Large intestine (tissue), 3 donors: Measurements from ENCODE around the gene CSGALNACT2. TPM values are rescaled to one million over a fixed set of nuclear protein-coding genes. Genes with fewer than 3 reads are reported as not detected.

Experiments
- DNase-seq, 2 donors: peaks; one replicate each; pipeline versions ENCODE4 v3.0.0 to v3.0.0-alpha.2; 2013
- H3K27ac ChIP-seq: one replicate; pipeline ENCODE4 v1.5.1; 2013; ENCODE audit warnings: low read length
- H3K27me3 ChIP-seq: 2 replicates; pipeline ENCODE4 v1.6.1; 2013; ENCODE audit warnings: low read length; ENCODE audit not compliant: control insufficient read depth, insufficient read depth
- H3K36me3 ChIP-seq: 2 replicates; pipeline ENCODE4 v1.6.1; 2013; ENCODE audit warnings: low read length; ENCODE audit not compliant: control insufficient read depth, insufficient read depth
- H3K4me1 ChIP-seq: one replicate; pipeline ENCODE4 v1.6.1; 2013; ENCODE audit warnings: low read length; ENCODE audit not compliant: control insufficient read depth, insufficient read depth
- H3K4me3 ChIP-seq: one replicate; pipeline ENCODE4 v1.5.1; 2013; ENCODE audit warnings: low read length
- H3K9me3 ChIP-seq: one replicate; pipeline ENCODE4 v1.6.1; 2013; ENCODE audit warnings: mild to moderate bottlenecking, low read depth, low read length, moderate library complexity; ENCODE audit not compliant: control insufficient read depth
- WGBS: methylation state at CpG from one replicate; pipeline ENCODE4 v1.1.5; 2013; ENCODE audit warnings: low lambda C conversion rate; ENCODE audit not compliant: insufficient coverage; 5-methylcytosine and 5-hydroxymethylcytosine counted together
- polyA plus RNA-seq: library from polyadenylated mRNA; unstranded; fragments of 120-200 nt; gene quantifications from one replicate; pipeline ENCODE4 v1.2.1, GENCODE V29; 2013

CSGALNACT2 gene
- polyA plus RNA-seq, 1 donor = 18.2 TPM

- Histone ChIP-seq H3K9me3 (no peaks in the 10 kb centered on the region), H3K27ac (no peak overlapping the region), H3K4me1 (peaks cover 7% of the 10 kb centered on the region), H3K27me3 (peaks cover 2% of the 10 kb centered on the region), H3K4me3 (no peak overlapping the region), H3K36me3 (no peaks in the 10 kb centered on the region)
- no peak for DNase-seq
- WGBS = 100% methylated on average over 1 of the region's 3 CpGs
These were observed 5.1 kb upstream of the CSGALNACT2 start for GRCh38 chr10:43132867-43133787.

DNA sequence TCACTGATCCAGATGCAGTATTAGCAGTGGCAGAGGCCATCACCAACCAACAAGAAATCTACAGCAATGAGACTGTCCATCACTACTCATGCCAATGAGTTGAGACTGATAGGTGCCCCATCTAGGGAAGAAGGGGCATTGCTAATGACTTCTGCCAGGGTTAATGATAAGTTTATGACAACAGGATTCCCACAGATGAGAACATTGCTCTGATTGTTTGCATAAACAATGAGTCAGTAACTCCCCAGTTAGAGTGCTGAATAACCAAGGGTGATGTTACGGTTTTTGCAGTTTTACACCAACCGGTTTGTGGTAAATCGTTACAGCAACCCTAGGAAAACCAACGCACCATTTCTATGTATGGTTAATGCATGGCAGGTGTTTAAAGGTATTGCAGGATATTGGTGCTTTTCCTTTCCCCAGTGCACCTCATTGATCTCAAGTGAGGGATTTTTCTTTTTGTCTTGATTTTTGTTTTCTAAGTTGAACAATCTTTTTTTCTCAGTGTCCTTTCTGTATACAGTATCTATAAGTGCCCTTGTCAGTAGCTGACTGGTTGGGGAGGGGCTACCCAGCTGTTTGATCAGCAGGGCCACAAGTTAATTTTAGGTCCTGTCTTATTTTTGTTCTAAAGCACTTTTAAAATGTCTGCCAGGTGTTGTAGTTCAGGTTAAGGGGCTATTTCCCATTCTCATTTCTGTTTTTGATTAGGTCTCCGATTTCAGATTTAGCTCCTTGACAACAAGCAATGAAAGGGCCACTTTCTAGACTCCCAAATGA, 3.9 kb upstream of the CSGALNACT2 start:
- Histone ChIP-seq H3K27me3 (peaks cover 1% of the 10 kb centered on the region), H3K27ac (no peak overlapping the region), H3K9me3 (no peaks in the 10 kb centered on the region), H3K4me3 (no peak overlapping the region), H3K36me3 (no peaks in the 10 kb centered on the region), H3K4me1 (peaks cover 7% of the 10 kb centered on the region)
- no peak for DNase-seq
- no CpG with 5 or more reads among the region's 5 CpGs for WGBS

DNA sequence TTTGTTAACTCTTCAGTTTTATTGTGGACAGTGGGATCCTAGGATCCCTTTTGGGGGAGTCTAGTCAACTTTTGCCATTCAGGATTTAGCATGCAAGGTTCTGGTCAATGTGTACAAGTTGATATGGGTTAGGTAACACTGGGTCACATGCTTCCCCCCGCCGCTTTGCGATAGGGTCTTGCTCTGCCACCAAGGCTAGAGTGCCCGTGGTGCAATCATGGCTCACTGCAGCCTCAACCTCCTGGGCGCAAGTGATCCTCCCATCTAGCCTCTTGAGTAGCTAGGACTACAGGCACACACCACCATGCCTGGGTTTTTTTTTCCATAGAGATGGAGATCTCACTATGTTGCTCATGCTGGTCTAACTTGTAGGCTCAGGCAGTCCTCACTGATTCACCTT, 3.2 kb upstream of the CSGALNACT2 start:
- Histone ChIP-seq H3K4me1 (peaks cover 7% of the 10 kb centered on the region), H3K4me3 (no peak overlapping the region), H3K9me3 (no peaks in the 10 kb centered on the region), H3K27me3 (no peaks in the 10 kb centered on the region), H3K27ac (no peak overlapping the region), H3K36me3 (no peaks in the 10 kb centered on the region)
- WGBS = no CpG with 5 or more reads among the region's 5 CpGs
- no peak for DNase-seq

DNA sequence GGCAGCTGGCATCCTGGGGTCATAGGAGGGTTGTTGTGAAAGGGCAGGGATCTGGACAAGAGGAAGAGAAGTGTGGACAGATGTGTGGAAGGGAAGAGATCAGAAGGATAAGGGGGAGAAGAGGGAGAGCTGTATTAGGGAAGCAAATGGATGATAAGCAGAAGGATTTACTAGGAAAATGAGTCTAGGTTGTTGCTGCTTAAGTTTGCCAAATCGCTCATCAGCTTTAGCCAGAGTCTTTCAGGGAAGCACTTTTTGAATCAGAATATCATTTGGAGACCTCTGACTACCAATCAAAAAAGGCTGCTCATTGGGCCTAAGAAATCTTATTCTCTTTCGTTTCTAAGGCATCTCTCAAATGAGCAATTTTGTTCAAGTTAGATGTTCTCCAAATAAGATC, 2.6 kb upstream of the CSGALNACT2 start:
- DNase-seq = no peak
- Histone ChIP-seq H3K27me3 (no peaks in the 10 kb centered on the region), H3K9me3 (no peaks in the 10 kb centered on the region), H3K4me3 (no peak overlapping the region), H3K4me1 (peaks cover 7% of the 10 kb centered on the region), H3K36me3 (no peaks in the 10 kb centered on the region), H3K27ac (no peak overlapping the region)
- WGBS = 100% methylated on average over 1 of the region's 2 CpGs

DNA sequence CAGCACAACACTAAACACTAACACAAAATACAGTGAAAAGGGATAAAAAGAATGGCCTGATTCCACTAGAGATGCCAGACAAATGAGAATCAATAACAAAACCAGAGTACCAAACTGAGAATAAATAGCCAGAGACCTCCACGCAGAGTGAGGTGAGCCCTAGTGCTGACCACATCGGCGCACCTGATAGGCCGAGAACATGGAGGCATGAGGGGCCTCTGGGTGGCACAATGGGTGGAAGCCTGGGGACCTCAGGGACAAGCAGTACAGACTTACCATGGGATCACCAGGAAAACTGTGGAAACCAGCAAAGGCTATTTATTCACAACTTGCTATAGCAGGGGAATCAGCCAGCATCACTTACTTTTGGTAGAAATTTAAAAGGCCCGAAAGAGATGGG, 1.8 kb upstream of the CSGALNACT2 start:
- Histone ChIP-seq H3K4me3 (no peak overlapping the region), H3K36me3 (no peaks in the 10 kb centered on the region), H3K4me1 (peaks cover 7% of the 10 kb centered on the region), H3K9me3 (no peaks in the 10 kb centered on the region), H3K27me3 (no peaks in the 10 kb centered on the region), H3K27ac (no peak overlapping the region)
- WGBS = no CpG with 5 or more reads among the region's 5 CpGs
- no peak for DNase-seq

GRCh38 chr10:43136995-43137716, 1.1 kb upstream of the CSGALNACT2 start:
- 0% methylated on average over 2 of the region's 27 CpGs for WGBS

GRCh38 chr10:43137717-43138020, 576 bp upstream of the CSGALNACT2 start:
- peak; percentile 45 to 74 for DNase-seq
- no peaks in the 10 kb centered on the region for H3K9me3 ChIP-seq
- WGBS = no CpG with 5 or more reads among the region's 30 CpGs
- H3K27ac ChIP-seq = peak overlapping the region; percentile 88
- no peaks in the 10 kb centered on the region for H3K27me3 ChIP-seq
- no peaks in the 10 kb centered on the region for H3K36me3 ChIP-seq
- H3K4me1 ChIP-seq = no peaks in the 10 kb centered on the region
- H3K4me3 ChIP-seq = peak overlapping the region; percentile 77

More at GRCh38 chr10:43136995-43137716, 1.1 kb upstream of the CSGALNACT2 start:
- no peaks in the 10 kb centered on the region for H3K27me3 ChIP-seq
- peak overlapping the region; percentile 77 for H3K4me3 ChIP-seq
- no peak for DNase-seq
- peak overlapping the region; percentile 88 for H3K27ac ChIP-seq
- peaks cover under 1% of the 10 kb centered on the region for H3K4me1 ChIP-seq
- no peaks in the 10 kb centered on the region for H3K36me3 ChIP-seq
- no peaks in the 10 kb centered on the region for H3K9me3 ChIP-seq

- H3K27ac ChIP-seq = peak overlapping the region; percentile 69
- H3K9me3 ChIP-seq = no peaks in the 10 kb centered on the region
- no peaks in the 10 kb centered on the region for H3K4me1 ChIP-seq
- H3K4me3 ChIP-seq = peak overlapping the region; percentile 59
- H3K36me3 ChIP-seq = no peaks in the 10 kb centered on the region
- peak in 1 of 2 donors; percentile 49 for DNase-seq
- no CpG with 5 or more reads among the region's 22 CpGs for WGBS
- no peaks in the 10 kb centered on the region for H3K27me3 ChIP-seq
These were observed 554 bp downstream of the CSGALNACT2 start for GRCh38 chr10:43138757-43139241.

- Histone ChIP-seq H3K4me1 (no peaks in the 10 kb centered on the region), H3K27ac (no peak overlapping the region), H3K9me3 (no peaks in the 10 kb centered on the region), H3K36me3 (no peaks in the 10 kb centered on the region), H3K27me3 (no peaks in the 10 kb centered on the region), H3K4me3 (no peak overlapping the region)
- no peak for DNase-seq
- no CpG with 5 or more reads among the region's 5 CpGs for WGBS
These were observed 3.2 kb downstream of the CSGALNACT2 start for GRCh38 chr10:43141421-43141820.

GRCh38 chr10:43145311-43145710, 7.1 kb downstream of the CSGALNACT2 start:
- H3K4me3 ChIP-seq = no peak overlapping the region
- no CpG with 5 or more reads among the region's 6 CpGs for WGBS
- H3K27me3 ChIP-seq = no peaks in the 10 kb centered on the region
- H3K4me1 ChIP-seq = no peaks in the 10 kb centered on the region
- no peaks in the 10 kb centered on the region for H3K9me3 ChIP-seq
- DNase-seq = no peak
- H3K36me3 ChIP-seq = no peaks in the 10 kb centered on the region
- no peak overlapping the region for H3K27ac ChIP-seq
